GM21390 (cell line): ENCODE measurements around the gene MYBPC1.
A peak's percentile ranks its signal among the peaks of the same experiment; 100 is the strongest.

Experiments
- ATAC-seq: cut with Tn5 transposase; IDR thresholded peaks from one replicate; pipeline ENCODE4 v1.9.1; 2021; ENCODE audit not compliant: unreplicated experiment

The MYBPC1 gene

DNA sequence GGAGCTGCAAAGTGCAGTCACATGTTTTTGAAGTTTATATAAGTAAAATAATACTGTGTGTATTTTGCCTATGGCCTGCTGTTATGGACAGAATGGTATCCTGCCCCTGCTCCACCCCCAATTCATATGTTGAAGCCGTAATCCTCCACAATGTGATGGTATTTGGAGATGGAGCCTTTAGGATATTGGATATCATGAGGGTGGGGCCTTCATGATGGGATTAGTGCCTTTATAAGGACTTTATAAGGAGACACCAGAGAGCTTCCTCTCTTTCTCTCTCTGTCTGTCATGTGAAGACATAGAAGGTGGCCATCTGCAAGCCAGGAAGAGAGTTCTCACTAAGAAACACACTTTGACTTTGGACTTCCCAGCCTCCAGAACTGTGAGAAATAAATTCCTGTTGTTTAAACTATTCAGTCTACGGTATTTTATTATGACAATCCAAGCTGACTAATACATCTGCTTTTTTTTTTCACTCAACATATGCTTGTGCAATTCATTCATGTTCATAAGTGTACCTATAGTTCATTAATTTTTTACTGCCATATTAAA is 99.6 kb downstream of the MYBPC1 start:
- no peak for ATAC-seq

DNA sequence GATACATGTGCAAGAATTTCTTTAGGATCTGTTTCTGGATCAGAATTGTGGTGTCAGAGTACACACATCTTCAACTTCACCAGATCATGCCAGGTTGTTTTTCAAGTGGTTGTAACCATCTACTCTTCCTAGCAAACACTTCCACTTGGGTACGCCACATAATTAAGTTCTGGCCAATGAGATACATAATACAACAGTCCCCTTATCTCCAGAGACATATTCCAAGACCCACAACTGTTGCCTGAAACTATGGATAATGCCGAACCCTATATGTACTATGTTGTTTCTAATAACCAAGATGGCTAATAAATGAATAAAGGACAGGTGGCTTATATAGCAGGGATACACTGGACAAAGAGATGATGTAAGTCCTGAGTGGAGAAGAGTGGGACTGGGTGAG is 100.2 kb downstream of the MYBPC1 start:
- no peak for ATAC-seq

DNA sequence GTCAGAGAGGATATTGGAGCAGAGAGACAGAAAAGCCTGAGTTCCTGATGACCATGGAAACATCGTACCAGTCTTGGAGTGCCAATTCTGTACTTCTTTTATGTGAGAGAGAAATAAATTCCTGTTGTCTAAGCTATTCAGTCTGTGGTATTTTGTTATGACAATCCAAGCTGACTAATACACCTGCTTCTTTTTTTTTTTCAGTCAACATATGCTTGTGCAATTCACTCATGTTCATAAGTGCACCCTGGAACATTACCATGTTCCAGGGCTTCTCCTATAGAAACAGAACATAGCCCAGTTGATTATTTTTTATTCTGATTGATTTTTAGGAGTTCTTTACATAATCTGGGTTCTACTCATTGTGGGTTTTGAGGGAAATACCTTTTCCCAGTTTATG is 100.9 kb downstream of the MYBPC1 start:
- ATAC-seq = no peak

DNA sequence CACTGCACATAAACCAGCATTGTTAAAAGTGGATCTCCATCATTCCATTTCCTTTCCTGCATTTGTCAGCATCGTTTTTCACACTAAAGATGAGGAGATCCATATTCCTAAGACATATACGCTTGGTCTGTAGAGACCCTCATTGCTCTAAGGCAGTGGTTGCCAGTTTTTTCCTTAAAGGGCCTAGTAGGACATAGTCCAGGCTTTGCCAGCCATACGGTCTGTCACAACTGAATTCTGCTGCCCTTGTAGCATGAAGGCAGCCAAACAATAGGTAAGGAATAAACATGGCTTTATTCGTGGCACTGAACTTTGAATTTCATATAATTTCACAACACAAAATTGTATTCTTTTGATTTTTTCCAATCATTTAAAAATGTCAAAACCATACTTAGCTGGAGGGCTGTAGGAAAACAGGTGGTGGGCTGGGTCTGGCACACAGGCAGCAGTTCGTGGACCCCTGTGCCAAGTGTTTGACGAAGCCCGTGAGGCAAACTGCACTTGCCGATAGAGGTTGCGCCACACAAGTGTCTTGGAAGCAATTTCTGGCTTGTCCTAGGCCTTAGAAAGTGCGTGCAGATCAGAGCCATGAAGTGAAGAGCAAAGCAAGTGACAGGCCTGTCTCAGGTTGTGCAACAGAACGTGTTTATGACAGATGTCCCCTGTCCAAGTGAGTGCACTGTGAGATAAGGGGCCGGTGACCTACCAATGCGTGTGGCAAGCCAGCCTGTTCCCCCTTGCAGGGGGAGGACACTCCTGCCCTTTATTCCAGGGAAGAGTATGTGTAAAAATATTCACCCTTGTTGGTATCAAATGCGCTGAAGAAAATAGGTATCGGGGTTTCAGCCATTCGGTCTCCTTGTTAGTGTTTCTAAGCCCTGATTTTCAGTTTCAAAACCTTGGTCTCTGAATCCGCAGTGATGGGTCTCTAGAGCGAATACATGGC is 101.8 kb downstream of the MYBPC1 start:
- peak; percentile 36 for ATAC-seq

DNA sequence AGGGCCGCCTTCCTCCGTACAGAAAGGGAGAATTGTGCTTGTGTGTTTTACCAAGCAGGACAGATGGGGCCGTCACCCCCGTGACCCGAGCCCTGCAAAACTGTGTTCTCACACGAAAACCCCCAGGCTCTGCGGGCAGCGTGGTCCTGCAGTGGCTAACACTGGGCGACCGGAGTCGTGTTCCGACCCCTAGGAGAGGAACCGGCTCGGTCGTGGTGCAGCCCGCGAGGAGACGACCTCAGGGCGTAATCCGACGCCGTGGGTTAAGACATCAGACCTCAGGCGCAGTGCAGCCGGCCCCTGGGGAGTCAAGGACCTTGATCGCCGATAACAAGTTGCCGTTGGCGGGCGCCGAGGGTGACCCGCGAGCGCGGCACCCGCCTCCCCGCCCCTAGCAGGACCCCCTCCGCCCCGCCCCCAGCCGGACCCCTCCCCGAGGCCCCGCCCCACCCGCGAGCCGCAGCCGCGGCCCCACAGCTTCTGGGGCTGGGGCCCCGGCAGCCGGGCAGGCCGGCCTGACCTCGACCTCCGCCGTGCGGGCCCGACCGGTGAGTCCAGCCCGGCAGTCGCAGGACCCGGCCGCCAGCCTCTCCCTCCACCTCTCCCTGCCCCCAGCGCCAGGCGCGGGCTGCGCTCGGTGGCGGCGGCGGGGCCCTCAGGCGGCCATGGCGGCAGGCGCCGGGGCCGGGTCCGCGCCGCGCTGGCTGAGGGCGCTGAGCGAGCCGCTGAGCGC is 102.6 kb downstream of the MYBPC1 start, which contains the start of gene CHPT1:
TSS of gene CHPT1 (plus strand) at position 444 of the 733 bp plus-strand sequence. CDS start at position 666, 222 bp downstream.
- ATAC-seq = peak; percentile 71

DNA sequence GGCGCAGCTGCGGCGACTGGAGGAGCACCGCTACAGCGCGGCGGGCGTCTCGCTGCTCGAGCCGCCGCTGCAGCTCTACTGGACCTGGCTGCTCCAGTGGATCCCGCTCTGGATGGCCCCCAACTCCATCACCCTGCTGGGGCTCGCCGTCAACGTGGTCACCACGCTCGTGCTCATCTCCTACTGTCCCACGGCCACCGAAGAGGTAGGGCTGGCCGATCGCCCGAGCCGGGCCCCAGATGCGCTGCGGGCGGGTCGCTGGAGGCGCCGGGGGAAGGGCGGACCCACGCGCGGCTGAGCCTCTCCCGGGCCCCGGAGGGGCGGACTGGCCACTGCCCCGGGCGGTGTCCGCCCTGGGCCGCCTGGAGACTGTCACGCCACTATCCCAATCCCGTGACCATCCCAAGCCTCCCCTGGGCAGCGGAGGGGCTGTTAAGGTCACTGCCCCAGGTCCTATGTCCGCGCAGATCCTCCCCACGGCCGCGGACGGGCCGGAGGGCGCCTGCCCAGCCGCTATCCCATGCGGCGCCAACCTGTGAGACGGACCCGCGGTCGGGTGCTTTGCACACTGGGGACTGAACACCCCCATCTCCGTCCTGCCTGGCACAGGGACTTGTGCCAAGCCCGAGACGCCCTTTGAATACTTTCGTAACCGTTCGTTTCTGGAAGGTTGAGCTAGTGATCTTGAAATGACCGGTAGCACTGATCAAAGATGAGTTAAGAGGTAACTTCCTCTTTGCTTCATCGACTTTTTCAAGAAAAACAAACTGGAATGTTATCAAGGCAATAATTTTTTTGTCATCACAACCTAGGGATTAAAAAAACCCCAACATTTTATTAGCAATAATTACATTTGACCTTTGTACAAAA is 103.4 kb downstream of the MYBPC1 start:
- peak; percentile 38 for ATAC-seq

DNA sequence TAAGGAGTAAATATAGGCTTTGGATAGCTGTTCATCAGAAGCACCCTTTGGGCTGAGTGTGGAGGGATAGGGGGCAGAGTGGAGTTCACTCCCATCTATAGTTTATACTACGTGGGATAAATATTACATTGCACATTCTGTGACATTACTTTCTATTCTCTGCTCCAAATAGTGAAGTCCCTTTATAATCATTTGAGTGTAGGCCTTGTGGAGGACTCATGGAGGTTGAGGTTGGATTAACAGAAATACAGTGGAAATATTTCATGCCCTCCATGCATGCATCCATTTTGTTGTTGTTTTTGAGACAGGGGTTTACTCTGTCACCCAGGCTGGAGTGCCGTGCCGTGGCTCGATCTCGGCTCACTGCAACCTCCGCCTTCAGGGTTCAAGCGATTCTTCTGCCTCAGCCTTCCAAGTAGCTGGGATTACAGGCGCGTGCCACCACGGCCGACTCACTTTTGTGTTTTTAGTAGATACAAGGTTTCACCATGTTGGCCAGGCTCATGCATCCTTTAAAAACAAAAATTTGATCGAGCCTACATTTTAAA is 104.1 kb downstream of the MYBPC1 start:
- no peak for ATAC-seq

DNA sequence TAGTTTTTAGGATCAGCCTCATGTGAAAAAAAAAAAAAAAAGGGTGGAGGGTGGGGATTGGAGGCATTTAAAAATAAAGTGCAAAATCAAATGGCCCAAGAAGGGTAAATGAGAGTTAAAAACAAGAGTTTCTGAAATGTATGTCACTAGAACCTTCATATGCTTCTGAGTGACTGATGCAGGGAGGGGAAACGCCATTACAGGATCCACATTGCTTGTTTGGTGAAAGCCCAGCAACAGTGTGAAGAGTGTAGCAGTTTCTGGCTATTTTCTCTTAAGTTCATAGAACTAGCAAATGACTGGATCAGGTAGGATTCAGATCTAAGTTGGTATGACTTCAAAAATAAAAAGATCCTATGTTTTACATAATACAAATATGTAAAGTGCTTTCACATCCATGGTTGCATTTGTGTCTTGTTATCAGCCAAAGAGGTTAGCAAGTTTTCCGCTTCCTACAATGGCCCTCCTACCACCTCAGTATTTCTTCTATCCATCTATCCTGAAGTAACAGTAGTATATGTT is 105.6 kb downstream of the MYBPC1 start:
- ATAC-seq = no peak

DNA sequence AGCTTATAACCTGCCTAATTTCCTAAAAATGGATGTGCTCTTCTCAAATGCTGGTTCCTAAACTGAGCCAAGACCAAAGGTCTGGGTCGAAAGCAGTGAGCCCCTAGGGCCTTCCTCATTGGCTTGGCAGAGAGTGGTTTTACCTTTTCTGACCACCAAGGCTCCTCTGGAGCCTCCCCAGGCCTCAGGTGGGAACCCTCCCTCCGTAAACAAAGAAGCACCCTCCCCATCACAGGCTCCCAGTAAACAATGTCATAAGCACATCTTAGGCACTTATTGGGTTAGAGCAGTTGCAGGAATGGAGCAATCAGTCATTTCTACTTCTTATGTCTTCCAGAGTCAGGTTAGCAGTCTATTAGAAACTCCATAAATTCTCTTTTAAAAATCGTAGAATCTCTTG is 108.7 kb downstream of the MYBPC1 start:
- no peak for ATAC-seq

DNA sequence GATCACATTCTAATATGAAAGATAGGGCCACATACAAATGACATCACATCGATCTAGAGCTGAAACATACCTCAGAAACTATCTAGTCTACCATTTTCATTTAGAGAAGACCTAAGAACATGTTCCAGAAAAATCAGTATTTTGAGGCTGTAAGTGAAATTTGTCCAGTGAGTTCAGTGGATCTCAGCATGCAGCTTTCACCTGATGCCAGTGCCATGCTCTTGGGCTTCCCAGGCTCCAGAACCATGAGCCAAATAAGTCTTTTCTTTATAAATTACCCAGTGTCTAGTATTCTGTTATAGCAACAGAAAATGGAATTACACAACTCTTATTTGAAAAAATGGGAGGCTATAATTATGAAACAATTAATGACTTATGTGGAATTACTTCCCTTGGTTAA is 111.6 kb downstream of the MYBPC1 start:
- ATAC-seq = no peak

DNA sequence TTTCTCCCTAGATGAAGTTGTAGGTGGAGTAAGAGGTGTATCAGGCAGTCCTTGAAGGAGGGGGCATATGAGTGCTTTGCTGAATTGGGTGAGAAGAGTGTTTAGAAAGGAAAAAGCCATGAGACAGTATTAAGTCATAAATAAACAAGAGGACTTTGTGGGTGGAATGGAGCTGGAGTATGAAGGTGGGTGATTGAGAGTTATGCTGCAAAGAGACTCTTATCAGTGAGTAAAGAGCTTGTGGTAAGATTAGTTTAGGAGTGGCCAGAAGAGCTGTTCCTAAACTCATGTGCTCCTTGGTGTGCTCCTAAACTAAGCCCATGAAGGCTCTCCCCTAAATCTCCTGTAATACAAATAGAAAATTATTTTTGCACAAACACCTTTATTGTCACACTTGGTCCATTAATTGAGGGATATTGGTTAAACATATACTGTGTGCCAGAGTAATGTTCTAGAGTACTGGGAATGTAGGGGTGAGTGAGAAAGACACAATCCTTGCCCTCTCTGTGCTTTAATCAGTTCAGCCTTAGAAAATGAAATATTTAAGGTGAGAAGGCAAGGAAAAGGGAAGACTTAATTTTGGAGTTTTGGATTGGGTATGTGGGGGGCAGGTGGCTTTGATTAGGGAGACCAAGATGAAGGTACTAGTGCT is 112.5 kb downstream of the MYBPC1 start:
- no peak for ATAC-seq

DNA sequence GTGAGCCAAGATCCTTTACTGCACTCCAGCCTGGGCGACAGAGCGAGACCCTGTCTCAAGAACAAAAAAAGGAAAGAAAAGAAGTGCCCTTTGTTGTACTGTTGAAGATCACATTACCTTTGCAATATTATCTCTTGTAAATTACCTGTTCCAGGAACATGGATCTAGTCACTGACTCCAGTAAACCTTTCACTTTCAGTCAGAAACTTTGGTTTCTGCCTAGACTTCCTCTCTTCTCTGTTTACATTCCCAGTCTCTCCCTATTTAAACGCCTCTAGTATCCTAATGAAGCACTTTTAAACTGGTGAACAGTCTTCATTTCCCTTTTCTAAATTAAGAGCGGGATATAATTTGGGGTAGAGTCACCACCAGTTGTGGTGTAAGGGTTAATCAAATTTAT is 115.5 kb downstream of the MYBPC1 start:
- no peak for ATAC-seq

DNA sequence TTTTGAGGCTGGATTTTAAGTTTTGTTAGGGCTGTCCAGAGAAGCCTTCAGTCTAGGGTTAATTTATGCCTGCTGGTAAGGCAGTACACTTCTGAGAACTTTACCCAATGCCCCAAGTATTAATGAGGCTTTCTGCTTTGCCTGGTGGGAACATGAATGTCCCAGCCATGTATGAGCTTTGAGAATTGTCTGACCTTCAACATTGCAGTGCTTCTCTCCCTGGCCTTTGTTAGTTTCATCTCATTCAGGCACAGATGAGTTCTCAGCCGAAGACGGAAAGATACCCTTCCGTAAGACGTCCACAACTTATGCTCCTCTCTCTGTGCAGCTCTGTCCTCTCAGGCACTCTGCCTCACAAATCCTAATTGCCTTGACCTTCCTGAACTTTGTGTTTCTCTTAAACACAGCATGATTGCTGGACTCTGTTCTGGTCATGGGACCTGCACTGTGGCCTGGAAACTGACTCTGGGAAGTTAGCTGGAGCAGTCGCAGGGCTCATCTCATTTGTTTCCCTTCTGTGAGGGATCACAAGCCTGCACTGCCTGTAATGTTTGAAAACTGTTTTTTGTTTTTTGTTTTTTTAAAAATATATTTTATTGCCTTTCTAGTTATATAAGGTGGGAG is 118.4 kb downstream of the MYBPC1 start:
- ATAC-seq = no peak

DNA sequence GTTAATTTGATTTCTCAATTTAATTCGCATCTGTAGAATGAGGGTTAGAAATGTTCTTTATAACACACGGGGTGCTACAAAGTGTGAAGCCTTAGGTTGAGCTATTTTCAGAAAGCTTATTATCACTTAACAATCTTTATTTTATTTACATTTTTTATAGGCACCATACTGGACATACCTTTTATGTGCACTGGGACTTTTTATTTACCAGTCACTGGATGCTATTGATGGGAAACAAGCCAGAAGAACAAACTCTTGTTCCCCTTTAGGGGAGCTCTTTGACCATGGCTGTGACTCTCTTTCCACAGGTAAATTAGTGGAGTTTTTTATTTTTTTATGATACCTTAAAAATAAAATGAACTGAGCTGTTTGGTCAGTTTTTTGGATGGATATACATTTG is 119.2 kb downstream of the MYBPC1 start:
- no peak for ATAC-seq

DNA sequence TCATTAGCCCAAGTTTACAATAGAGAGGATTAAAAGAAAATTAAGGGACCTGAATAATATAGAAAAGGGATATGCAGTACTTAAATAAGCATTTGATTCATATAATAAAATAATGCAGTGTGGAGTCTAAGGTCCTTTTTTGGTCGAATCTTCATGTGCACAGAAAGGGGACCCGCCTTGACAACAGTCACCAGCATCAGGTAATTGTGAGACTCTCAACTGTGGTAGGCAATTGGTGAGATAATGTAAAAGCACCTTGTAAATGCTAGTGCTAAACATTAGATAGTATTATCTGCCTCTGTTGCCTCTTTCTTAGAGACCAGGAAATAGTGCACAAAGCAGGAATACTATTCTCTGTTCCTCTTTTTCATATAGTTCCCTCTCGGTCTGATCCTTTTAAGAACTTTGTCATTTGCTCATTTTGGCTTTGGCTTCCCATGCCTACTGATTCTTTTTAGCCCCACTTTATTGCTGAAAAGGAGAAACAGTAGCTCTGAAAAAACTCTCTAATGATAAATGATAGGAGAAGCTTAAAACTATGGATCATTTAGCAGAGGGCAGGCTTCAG is 120.2 kb downstream of the MYBPC1 start:
- no peak for ATAC-seq

DNA sequence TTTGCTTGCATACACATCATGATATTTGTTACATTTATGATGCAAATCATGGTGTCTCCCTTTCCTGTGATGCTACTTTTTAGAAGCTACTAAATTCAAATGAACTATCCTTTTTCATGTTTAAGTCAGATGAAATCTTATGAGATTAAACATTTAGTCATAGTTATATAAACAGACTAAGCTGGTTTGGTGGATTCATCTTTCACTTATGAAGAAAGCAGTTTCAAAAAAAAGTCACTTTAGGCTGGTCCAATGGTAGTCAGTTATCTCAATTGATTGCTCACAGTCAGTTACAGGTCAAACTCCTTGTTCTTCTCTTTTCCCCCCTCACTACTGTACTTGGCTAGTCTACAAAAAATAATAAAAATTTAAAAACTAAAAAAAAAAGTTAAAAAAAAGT is 124.8 kb downstream of the MYBPC1 start:
- ATAC-seq = no peak

DNA sequence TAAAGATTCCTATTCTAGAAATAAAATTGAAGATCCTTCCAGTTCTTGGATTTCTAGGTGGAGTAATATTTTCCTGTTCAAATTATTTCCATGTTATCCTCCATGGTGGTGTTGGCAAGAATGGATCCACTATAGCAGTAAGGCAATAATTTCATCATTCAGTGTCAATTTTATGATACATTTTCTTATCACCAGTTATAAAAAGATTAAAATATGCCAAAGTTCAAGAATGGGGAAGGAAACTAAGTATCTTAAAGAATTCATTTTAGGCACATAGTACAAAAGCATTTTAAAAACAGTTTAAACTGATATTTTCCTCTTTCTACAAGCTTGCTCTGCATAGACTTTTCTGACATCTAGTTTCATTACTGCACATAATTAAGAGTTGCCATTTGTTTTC is 125.3 kb downstream of the MYBPC1 start:
- ATAC-seq = no peak

DNA sequence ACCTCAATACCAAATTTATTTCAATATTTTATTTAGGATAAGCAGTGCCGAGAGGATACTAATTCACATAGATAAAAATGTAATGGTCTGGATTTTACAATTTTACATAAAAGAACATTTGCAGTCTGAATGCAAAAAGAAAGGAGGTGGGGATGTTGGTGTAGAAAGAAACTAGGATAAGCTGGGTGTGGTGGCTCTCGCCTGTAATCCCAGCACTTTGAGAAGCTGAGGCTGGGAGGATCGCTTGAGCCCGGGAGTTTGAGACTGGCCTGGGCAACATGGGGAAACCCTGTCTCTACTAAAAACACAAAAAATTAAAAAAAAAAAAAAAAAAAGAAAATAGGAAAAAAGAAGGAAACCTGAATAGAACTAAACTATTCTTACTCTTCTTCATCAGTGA is 127.6 kb downstream of the MYBPC1 start:
- no peak for ATAC-seq

DNA sequence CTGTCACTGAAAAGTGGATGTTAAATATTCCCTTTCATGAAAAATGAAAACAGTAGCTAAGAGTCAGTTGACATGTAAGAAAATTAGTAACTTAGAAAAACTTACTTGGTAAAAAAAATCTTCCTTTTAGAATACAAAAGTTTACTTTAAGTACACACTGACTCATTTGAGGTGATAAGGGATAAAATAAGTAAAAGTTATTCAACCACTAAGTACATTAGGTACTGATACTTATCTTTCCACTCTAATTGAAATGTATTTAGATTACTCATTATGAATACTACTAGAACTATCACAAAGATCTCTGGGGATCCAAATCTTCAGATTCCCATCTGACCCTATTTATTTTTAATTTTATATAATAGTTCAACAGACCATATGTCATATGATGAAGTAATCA is 132.3 kb downstream of the MYBPC1 start:
- ATAC-seq = no peak
